ENCODE results near the gene CTXN2.

CTXN2 gene

DNA sequence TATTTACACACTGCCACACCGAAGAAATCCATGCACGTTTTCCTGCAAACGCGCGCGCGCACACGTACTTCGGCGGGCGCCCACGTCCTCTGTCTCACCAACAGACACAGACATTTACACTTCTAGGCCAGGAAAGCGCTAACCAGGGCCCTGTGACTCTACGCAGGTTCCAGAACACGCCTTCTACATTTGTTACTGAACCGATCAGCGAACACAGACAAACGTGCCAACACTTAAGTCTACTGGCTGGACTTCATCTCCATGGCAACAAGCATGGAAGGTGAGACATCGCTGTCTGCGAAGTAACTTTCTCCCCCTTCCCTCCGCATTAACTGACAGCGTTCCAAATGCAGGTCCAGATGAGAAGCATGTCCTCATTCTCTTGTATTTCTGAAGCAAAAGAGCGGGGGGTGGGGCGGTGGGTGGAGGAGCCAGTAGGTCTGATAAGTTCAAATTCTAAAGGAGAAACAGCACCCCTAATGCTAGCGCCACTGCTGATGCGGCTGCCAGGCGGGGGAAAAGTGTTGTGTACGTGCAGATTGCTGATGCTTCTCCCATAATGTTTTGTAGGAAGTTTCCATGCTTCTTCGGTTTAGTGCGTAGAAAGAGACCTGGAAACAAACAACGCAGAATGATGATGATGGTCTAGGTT lies at the start of gene CTXN2:
CTXN2 (plus strand) TSS at position 92 of the 652 bp plus-strand sequence. CDS start 9,636 bp downstream, outside the sequence.
- no peak for DNase-seq

DNA sequence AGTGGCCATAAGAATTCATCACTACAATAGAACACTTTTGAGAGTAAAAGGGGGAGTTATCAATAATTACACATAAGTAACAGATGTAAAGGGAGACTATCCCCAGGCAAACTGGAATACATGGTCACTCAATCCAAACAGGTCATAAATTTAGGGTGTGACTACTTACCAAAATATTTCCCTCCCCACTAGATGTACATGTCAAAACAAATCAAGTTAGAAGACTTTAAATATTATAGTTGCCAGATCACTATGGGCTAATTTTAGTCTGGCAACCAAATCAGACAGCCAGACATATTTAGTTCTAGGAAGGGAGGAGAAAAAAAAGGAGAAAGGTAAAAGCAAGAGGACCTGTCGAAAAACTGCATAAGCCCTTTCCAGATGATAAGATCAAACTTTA lies 47.6 kb upstream of the CTXN2 start:
- DNase-seq = no peak

DNA sequence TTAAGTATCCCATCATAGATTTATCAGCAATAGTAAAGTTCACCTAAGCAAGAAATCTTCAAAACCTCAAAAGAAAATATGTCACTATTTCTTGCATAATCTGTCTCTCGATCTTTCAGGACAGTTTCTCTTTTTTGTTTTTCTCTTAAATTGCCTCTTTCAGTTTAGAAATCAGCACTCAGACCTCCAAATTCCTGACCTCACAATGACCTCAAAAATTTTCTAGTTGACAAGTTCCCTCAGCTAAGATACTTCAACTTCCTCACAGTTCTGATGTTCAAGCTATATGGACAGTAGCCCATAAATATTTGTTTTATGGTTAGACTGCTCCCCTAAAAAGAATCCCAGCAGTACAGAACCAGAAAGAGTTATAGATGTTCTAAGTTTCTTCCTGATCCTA lies 46.6 kb upstream of the CTXN2 start:
- no peak for DNase-seq

DNA sequence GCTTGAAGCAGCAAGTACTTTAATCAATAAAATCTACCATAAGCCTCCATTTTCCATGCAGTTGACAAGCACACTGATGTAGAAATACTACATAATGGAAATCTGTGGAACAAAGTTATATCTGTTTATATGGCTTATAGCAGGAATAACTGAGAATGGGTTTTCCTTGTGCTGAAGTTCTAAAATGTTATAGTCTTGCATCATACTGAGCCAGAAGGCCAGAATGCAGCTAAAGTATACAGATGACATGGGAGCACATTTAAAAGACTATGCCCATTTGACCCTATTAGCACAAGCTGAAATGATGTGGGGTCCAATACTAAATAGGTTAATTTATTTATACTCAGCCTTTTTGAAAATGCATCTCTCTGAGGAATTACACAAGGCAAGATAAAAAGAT lies 45.5 kb upstream of the CTXN2 start:
- no peak for DNase-seq

DNA sequence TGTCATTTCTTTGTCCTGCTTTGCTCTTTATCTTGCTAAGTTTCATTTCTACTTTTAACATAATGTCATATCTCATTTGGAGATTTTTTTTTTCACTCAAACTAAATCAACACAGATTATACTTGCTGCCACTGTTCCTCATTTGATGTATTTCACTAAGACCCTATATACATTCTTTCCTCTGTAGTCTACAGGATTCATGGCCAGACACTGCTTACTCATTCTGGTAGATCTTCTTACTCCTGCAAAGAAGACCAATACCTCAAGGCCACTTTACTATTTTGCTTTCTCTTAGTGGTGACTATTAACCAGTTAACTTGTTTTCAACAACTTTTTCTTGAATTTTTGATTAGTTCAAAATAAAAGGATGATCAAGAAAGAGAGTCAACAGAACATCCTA lies 44.1 kb upstream of the CTXN2 start:
- DNase-seq = no peak

DNA sequence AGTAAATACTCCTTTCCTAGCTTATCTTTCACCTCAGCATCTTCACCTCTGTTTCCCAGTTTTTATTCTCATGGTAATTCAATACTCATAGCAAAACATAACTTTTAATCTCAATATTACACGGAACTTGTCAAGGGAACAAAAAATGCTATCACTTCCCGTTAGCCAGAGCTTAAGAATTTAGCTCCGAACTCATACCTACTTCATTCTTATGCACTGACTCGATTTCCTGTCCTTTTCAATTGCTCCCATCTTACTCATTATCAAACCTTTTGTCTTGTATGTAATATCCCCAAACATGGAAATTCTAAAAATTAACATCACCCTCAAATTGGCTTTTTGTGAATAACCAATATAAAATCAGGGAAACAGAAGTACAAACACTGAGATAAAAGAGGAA lies 41.6 kb upstream of the CTXN2 start:
- DNase-seq = no peak

DNA sequence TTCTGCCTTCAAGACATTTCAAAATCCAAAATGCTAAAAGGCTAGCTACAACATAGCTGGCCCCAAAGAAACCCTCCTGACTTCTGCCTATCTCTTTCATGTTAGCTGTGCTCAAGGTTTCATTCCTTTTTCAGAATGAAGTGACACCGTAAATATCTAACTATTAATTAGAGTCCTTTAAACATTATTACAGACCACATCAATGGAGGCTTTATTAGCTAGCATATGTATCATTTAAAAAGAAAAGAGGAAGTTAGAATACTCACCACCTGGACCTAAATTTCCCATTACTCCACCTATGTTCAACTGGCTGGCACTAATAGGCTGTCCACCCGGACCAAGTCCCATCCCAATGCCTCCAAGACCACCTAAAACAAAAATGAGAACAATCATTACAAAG lies 37.9 kb upstream of the CTXN2 start:
- no peak for DNase-seq

DNA sequence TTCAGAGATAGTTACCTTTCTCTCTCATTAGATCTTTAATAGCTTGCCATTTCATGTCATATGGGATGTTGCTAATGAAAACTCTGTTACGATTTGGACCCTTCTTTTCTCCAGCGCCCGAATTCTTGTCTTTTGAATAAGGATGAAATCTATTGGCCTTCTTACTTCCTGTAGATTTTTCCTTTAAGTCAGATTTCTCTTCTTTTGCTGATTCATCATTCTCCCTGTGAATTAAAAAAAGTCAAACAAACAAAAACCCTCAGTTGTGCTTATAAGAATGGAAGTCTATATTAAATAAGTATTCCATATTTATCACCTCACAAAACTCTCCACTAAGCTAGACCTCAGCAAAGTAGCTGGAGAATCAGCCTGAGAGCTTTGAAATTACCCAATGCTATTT lies 22.8 kb upstream of the CTXN2 start:
- DNase-seq = no peak

DNA sequence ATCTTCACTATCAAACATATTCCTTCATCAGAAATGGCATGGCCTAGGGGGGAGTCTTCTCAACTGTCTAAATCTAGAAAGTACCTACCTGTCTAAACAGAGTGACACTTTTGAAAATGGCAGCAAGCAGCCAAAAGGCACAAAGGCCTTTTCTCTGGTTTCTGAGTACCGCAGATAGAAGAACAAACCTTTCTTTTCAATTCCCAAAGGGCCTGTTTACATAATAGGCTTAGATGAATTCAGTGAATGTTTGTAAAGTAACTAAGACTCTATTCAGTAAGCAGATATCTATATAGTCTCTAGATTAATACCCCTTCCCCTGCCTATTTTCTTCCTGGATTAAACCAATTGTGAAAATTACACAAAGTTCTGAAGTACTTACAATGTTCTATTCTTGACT lies 20.5 kb upstream of the CTXN2 start:
- DNase-seq = no peak

DNA sequence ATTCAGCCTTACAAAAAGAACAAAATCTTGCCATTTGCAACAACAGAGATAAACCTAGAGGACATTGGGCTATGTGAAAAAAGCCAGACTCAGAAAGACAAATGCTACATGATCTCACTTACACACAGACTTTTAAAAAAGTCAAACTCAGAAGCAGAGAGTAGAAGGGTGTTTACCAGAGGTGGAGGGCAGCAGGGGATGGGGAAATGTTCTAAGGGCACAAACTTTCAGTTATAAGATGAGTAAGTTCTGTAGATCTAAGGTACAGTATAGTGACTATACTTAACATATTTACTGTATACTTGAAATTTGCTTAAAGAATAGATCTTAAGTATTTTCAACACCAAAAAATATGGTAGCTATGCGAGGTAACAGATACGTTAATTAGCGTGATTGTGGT lies 16.3 kb upstream of the CTXN2 start:
- DNase-seq = no peak

DNA sequence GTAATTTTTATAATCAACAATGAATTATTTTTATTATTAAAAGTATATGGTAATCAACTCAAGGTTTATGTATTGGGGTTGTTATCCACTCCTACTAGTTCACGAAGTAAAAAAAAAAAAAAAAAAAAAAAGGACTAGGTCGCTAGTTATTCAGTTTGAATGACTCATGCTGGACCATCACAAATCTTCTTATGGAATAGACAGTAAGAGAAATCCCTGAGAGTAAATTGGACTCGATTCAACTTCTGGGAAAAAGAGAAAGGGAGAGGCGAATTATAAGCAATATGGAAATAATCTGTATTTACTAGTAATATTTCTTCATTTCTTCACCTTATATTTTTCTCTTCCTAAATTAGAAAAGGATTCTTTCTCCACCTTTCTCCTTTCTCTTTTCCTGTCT lies 15.4 kb upstream of the CTXN2 start:
- DNase-seq = no peak

DNA sequence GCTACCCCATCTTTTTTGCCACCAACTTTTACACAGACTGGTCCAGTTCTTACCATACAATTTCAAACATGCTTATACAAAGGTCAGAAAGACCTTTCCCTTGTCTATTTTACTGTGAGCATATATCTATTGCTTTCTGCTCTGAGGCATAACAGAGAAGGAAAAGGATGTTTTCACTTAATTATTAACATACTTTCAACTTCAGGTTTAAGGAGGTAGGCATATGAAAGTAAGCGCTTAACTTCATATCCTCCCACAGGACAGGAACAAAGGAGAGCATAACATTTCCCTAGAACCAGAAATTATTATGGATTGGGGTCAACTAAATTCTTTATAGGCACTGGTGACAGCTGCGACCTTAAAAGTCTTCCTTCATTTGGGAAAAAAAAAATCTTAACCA lies 14.5 kb upstream of the CTXN2 start:
- peak in 1 of 2 donors; percentile 5 for DNase-seq

DNA sequence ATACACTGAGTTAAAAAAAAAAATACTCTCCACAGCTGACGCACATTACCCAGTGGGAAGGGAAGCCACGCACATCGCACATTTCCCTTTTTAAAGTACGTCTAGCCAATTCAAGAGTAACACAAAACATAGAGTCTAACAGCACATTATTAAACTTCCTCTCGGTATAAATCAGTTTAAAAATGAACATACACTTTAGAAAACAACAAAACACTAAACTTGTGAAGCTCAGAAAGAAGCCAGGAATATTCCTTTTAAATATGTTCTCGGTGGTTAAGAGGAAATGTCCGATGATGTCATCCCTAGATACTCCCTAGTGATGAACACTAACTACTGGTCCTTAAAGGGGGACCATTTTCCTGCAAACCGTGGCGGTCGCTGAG lies 14.1 kb upstream of the CTXN2 start:
- peak; percentile 34 to 62 for DNase-seq

DNA sequence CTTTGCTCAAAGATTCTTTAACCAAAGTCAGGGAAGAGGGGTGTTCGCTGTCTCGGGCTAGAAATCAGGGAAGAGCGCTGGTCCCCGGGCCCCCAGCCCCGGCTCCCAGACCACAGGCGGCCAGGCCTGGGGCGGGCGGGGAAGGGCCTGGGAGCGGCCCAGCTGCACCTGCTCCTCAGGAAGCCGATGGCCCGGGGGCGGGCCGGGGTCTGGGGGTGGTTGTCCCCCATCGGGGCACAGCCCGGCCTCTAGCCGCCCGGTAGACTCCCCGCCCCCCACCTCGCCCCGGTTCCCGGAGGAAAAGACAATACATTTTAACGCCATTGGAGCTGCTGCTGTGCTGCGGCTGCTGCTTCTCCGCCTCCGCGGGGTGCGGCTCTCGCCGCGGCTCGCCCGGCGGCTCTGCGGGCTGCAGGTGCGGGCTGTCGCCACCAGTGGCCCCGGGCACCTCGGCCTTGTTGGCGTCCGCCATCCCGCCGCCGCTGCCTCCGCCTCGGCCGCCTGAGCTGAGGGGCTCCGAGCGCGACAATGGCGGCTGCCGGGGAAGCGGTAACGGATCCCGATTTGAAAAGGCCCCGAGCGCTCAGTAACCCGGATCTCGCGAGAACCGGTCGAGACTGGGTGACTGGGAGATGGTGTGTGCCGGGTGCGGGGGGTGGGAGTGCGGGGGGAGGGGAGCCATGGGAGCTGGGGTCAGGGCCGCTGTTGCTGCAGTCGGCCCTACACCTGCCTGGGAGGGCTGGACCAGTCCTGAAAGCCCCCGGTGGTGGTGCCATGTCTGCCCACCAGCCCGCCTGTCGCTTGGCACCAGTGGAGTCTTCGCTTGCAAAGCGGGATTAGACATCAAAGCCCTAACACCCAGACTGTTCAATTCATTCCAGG lies 13.5 kb upstream of the CTXN2 start, which contains the start of gene MYEF2:
MYEF2 (minus strand) TSS at position 530 of the 882 bp plus-strand sequence; CDS start at position 472, 58 bp downstream.
- peak; percentile 76 for DNase-seq

DNA sequence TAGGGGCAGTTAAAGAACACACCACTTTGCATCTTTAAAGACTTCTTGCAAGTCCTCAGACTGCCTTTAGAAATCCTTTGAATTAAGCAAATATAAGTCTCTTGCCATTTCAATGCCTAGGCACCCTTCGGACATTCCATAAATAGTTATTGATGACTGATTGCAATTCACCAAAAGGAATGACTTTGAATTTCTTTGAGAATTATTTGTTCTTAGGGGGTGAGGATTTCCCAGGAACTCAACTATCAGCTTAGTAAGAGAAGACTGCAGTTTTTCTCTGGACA lies 12.9 kb upstream of the CTXN2 start:
- no peak for DNase-seq

DNA sequence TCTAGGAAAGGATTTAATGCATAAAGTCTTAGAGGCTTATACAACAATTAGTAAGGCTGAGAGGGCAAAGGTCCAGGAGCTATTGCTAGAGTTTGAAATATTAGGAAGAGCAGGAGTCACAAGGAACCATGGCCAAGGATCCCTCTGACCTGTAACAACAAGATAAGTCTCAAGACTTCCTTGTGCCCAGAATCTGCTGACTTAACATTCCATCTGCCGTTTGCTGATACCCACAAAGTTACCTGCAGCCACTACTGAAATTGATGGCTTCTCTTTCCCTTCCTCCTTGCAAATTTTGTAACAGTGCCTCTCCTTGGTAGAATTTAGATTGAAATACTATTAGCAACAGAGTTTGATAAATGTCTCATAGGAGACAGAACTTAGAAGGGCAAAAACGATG lies 8.7 kb upstream of the CTXN2 start:
- DNase-seq = no peak

DNA sequence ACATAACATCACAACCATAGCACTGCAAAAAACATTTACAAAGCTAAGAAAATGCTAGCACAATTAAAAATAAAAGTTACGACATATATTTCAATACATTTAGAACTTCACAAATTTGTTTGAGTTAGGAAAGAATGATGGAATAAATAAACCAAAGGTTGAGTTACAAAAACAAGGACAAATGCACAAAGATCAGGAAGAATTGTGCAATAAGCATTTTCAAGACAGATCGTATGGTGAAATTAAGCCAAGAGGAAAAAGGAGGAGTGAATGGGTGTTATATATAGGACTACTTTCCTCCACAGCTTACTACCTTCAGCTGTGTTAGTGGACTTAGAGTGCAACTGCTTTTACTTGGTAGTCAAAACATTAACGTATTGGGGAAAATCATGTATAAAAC lies 5.9 kb upstream of the CTXN2 start:
- DNase-seq = no peak

DNA sequence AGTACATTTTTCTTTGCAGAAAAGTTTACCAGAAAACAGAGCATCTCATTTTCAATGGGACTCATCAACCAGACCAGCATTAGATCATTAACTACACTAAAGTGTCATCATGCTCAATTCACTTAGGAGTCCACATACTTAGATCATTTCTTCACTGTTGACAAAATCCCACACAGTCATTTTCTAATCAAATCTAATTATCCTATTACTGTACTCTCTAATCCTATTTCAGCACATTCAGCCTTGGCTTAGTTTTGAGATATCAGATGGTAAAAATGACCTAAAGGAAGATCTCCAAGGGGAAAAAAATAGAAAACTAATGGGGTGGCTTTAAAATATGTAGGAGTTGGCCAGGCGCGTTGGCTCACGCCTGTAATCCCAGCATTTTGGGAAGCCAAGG lies 5.2 kb upstream of the CTXN2 start:
- no peak for DNase-seq

DNA sequence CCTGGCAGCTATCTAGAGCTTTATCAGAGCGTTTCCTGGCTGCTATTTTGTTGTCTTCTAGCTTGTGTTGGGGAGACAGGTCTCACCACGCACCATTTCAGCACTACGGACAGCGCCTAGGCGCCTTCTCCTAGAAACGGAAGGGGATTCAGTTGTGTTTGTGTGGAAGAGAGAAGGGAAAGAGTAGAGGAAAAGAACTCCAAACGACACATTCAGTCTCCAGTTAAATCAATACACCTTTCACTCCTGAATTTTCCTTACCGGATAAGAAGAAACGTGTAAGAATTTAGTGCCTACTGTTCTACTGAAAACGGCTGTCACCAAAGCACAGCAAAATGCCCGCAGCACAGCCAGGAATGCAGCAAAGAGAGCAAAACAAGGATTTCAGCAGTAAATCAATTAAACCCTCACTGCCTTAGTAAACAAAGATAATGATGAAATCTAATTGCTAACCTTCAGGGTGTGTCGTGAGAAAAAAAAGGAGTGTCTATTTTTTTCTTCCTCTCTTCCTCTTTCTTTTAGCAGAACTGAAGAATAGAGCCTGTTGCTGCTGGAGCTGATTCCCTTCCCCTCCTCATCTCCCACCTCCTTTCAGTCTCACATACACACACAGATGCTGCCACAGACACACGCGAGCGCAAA lies 412 bp upstream of the CTXN2 start:
- DNase-seq = peak in 1 of 2 donors; percentile 10

DNA sequence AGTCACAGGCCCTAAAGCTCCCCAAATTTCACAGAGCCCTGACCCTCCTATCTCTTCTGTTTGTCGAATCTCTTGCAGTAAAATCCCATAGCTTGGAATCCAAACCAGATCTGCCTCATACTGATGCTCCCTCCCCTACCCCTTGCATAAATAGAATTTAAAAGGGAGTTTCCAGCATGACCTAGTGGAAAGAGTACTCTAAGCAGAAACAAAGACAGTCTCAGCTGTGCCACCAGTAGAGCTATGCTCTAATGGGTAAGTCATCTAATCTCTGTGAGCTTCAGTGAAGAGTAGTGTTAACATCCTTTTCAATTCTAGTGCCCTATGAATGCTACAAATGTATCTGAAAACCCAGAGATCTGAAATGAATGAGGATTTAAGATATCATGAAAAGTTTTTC lies 10.6 kb downstream of the CTXN2 start:
- no peak for DNase-seq

DNA sequence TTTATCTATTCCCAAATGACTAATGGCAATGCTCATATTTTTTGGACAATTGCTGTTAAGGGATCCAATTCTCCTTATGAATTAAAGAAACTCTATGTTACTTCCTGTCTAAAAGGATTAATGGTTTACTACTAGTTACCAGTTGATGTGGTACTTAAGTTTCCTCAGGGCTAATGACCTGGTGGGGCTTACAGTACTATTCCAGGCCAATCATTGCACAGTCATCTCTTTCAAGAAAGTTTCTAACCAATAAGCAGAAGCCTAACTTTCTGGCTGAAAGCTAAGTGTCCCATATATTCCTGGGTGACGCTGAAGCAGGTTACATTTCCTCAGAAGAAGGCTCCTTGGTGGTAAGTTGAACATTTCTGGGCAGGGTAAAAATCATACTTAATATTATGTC lies 14.5 kb downstream of the CTXN2 start, which contains the start of gene SLC12A1:
SLC12A1 (plus strand) TSS at position 322 of the 400 bp plus-strand sequence. CDS start 1,418 bp downstream, outside the sequence.
- DNase-seq = no peak

DNA sequence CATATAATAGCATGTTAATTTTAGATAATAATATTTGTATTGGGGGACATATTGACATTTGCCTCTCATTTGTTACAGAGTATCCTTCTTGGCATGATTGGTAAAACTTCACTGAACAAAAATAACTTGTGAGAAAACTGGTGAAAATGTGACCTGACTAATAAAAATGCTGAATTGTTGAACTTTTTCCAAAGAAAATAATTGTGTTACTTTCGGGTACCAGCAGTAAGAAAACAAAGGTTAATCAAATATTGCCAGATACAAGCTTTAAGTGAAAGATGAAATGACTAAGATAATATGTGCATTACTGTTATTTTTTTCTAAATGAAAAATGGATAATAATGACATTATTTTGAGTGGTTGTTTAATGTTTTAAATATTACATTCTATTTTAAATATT lies 29.8 kb downstream of the CTXN2 start:
- DNase-seq = no peak

DNA sequence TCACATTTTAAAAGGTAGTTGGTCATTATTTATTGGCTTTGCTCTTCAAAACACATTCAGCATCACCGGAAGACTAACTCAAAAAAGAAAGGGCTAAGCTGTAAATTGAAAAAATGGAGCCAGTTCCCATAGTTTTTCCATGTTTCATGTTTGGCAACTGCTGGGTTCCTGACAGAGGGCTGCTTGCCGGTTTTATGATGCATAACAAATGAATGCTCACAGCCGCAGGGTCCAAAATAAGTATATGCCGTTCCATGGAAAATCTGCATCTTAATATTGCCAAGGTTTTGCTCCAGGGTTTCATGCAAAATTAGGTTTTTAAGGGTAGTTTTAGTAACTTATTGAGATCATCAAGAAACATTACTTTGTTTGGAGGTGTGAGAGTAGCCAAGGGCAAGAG lies 30.4 kb downstream of the CTXN2 start:
- no peak for DNase-seq

DNA sequence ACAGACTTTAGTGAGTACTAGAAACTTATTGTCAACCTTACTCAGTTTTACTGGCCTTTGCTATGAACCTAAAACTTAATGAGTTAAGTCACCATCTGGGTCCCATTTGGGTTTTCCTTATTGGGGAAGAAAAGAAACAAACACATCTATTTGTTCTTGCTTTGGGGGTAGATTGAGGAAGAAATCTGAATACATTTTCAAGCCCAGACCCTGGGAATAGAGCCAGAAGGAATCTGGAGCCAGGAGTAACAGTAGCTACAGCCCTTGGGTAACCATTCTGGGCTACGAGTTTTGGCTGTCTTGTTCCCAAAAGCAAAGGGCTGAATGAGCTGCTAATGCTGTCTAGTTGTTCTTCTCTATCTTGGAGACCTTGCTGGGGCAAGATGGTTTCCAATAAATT lies 31.2 kb downstream of the CTXN2 start:
- no peak for DNase-seq
